PFSK-1 (cell line): ENCODE results near the gene ENPP1.

Experiments used
- FOXP2 ChIP-seq: optimal IDR thresholded peaks from 2 replicates; pipeline ENCODE3; 2011; ENCODE audit warnings: borderline replicate concordance, control low read depth, inconsistent platforms; ENCODE audit not compliant: insufficient read depth; ENCODE audit errors: extremely low read length, extremely low read depth
- POLR2AphosphoS5 ChIP-seq: IDR thresholded peaks from 2 replicates; pipeline ENCODE4 v1.6.1; 2012; ENCODE audit warnings: low read depth, mild to moderate bottlenecking, control low read depth, low read length, moderate library complexity
- SIN3A ChIP-seq: IDR thresholded peaks from 2 replicates; pipeline ENCODE4 v1.6.1; 2012; ENCODE audit warnings: mild to moderate bottlenecking, low read length, moderate library complexity, borderline replicate concordance; ENCODE audit not compliant: insufficient read depth
- TAF1 ChIP-seq: IDR thresholded peaks from 2 replicates; pipeline ENCODE4 v1.6.1; 2012; ENCODE audit warnings: low read length, control low read depth, borderline replicate concordance; ENCODE audit not compliant: insufficient read depth
- TF ChIP-seq, protein P1 (sequence below), 2 experiments: IDR thresholded peaks; 2 replicates each; pipeline versions ENCODE4 v1.6.1 to v1.8.0; 2011 to 2012; ENCODE audit warnings: low read depth in 2 of 2, low read length in 2 of 2, control low read depth in 1 of 2, inconsistent platforms in 1 of 2, mild to moderate bottlenecking in 1 of 2, moderate library complexity in 1 of 2; ENCODE audit not compliant: insufficient read depth in 1 of 2

Gene ENPP1

DNA sequence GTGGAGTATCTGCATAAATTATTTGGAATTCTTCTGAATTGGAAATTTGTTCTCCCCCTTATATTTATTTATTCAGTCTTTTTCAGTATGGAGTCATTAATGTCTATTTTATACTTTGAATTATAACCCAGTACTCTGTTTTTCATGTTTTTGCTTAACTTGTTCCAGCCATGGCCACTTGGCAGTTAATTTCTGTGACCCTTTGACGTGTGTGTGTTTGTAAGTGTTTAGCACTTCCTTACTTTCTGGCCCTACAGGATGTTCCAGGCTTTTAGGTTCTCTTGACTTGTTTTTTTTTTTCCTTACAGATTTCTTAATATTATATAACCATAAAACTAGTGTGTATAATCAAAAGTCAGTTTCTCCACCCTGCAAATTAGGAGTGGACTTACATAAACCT lies 24.1 kb downstream of the ENPP1 start:
- TF ChIP-seq TAF1 (no peak), POLR2AphosphoS5 (no peak), FOXP2 (no peak), SIN3A (no peak)
- TF ChIP-seq, protein P1, sequence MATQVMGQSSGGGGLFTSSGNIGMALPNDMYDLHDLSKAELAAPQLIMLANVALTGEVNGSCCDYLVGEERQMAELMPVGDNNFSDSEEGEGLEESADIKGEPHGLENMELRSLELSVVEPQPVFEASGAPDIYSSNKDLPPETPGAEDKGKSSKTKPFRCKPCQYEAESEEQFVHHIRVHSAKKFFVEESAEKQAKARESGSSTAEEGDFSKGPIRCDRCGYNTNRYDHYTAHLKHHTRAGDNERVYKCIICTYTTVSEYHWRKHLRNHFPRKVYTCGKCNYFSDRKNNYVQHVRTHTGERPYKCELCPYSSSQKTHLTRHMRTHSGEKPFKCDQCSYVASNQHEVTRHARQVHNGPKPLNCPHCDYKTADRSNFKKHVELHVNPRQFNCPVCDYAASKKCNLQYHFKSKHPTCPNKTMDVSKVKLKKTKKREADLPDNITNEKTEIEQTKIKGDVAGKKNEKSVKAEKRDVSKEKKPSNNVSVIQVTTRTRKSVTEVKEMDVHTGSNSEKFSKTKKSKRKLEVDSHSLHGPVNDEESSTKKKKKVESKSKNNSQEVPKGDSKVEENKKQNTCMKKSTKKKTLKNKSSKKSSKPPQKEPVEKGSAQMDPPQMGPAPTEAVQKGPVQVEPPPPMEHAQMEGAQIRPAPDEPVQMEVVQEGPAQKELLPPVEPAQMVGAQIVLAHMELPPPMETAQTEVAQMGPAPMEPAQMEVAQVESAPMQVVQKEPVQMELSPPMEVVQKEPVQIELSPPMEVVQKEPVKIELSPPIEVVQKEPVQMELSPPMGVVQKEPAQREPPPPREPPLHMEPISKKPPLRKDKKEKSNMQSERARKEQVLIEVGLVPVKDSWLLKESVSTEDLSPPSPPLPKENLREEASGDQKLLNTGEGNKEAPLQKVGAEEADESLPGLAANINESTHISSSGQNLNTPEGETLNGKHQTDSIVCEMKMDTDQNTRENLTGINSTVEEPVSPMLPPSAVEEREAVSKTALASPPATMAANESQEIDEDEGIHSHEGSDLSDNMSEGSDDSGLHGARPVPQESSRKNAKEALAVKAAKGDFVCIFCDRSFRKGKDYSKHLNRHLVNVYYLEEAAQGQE (IDR thresholded peaks at IDR 0.05; ENCODE audit: insufficient read depth in 1 of 2, low read depth in 2 of 2, low read length in 2 of 2) = no peak

DNA sequence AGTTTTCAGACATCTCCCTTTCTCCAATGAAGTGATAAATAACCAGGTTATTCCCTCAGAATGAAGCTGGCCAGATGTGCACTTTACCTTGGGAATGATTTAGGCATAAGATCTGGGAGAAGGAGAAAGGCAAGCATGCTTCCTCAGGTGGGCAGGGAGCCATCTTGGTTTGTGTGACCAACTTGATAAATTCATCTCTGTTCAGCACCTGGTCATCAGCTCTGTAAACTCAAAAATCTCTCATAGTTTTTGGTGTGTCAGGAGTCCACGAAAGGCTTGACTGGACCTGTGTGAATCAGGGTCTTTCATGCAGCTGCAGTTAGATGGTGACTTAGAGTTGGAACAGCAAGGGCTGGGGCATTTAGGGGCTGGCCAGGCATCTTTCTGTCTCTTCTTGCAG lies 24.5 kb downstream of the ENPP1 start:
- TF ChIP-seq SIN3A = no peak
- TF ChIP-seq POLR2AphosphoS5 = no peak
- TF ChIP-seq, protein P1 (IDR thresholded peaks at IDR 0.05; ENCODE audit: insufficient read depth in 1 of 2, low read depth in 2 of 2, low read length in 2 of 2) = no peak
- no peak for TF ChIP-seq TAF1
- no peak for TF ChIP-seq FOXP2

DNA sequence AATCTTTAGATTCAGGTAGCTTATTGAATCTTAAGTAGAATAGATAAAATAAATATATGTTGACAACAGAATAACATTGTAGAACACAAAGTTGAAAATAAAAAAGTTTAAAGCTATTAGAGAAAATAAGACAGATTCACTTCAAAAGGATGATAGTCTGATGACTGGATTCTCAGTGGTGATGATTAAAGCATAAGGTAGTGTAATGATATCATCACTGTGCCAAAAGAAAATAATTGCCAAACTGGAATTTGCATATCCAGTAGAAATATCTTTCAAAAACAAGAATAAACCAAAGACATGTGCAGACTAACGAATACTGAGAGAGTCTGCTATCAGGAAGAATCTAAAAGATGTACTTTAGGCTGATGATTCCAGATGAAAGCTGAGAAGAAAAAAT lies 30.2 kb downstream of the ENPP1 start:
- TF ChIP-seq SIN3A (no peak), POLR2AphosphoS5 (no peak), FOXP2 (no peak), TAF1 (no peak)
- TF ChIP-seq, protein P1 (IDR thresholded peaks at IDR 0.05; ENCODE audit: insufficient read depth in 1 of 2, low read depth in 2 of 2, low read length in 2 of 2) = no peak

DNA sequence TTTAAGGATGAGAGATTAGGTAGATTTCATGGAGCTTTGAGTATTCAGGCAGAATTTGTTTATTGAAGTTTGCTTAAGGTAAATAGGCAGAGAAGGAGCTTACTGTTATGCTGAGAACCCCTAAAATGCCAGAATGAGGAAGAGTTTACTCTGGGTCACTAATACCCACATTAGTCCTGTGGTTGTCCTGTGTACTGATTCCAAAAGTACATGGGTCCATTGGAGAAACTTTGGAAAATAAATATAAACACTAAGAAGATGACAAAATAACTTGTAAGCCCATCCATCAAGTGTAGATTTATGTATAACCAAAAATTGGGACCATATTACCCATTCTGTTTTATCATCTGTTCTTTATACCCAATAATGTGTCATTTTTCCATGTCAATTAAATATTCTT lies 31.6 kb downstream of the ENPP1 start:
- no peak for TF ChIP-seq FOXP2
- no peak for TF ChIP-seq SIN3A
- no peak for TF ChIP-seq POLR2AphosphoS5
- TF ChIP-seq, protein P1 (IDR thresholded peaks at IDR 0.05; ENCODE audit: insufficient read depth in 1 of 2, low read depth in 2 of 2, low read length in 2 of 2) = no peak
- no peak for TF ChIP-seq TAF1

DNA sequence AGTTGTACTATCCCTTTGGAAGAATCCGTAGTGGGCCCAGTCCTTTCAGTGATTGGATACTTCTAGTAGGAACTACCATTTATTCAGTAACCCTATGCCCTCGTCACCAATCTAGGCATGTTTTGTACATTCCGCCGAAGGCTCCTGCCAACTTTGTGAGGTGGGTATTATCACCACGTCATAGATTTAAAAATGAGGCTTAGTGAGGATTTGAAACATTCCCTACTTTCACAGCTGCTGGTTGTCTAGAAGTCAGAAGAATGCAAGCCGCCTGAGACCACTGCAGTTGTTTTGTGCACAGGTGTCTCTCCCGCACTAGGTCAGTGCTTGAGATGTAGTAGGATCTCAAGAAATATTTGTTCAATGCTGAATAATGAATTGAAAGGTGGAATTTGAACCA lies 32.6 kb downstream of the ENPP1 start:
- no peak for TF ChIP-seq POLR2AphosphoS5
